PFSK-1 (cell line): ENCODE data around the gene CPA5.

Source experiments
- FOXP2 ChIP-seq: optimal IDR thresholded peaks from 2 replicates; pipeline ENCODE3; 2011; ENCODE audit warnings: borderline replicate concordance, control low read depth, inconsistent platforms; ENCODE audit not compliant: insufficient read depth; ENCODE audit errors: extremely low read length, extremely low read depth
- SIN3A ChIP-seq: IDR thresholded peaks from 2 replicates; pipeline ENCODE4 v1.6.1; 2012; ENCODE audit warnings: mild to moderate bottlenecking, low read length, moderate library complexity, borderline replicate concordance; ENCODE audit not compliant: insufficient read depth

DNA sequence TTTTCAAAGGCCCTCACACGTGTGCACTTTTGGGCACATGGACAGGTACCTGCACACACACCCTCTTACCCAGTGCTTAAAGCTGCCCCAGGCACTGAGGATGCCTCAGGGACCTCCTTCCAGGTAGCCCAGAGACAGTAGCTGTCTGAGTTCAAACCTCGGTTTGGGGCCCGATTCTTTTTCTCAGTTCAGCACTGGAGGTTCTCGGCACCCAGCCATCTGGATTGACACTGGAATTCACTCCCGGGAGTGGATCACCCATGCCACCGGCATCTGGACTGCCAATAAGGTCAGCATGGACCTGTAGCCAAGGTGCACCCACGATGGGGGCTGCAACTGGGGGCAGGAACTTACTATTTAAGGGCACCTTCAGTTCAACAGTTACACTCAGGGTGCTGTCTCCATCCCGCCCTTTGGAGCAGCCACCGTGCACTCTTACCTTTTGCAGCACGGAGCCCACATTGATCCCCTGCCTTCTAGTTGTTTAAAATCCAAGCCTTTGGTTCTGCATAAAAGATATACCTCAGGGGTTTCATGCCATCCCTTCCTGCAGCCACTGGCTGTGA lies 17.7 kb downstream of the CPA5 start:
- no peak for TF ChIP-seq FOXP2
- TF ChIP-seq SIN3A: no peak
